HEK293 (cell line): Measurements from ENCODE around the gene C2CD3.

Experiments
- ZNF138 ChIP-seq: fragments of 450-650 bp; formaldehyde crosslinking; IDR thresholded peaks from 2 replicates; pipeline ENCODE4 v1.5.1; 2016; ENCODE audit warnings: missing biosample characterization, missing genetic modification characterization, borderline replicate concordance
- ZNF211 ChIP-seq: fragments of 450-650 bp; formaldehyde crosslinking; IDR thresholded peaks from 2 replicates; pipeline ENCODE4 v1.5.1; 2016; ENCODE audit warnings: low read depth, missing biosample characterization, missing genetic modification characterization
- TF ChIP-seq, protein P1 (sequence below): fragments of 450-650 bp; formaldehyde crosslinking; IDR thresholded peaks from 2 replicates; pipeline ENCODE4 v1.5.1; 2016; ENCODE audit warnings: missing biosample characterization, missing genetic modification characterization
- TF ChIP-seq, protein P2 (sequence below): fragments of 450-650 bp; formaldehyde crosslinking; IDR thresholded peaks from 2 replicates; pipeline ENCODE4 v1.5.1; 2016; ENCODE audit warnings: missing biosample characterization, missing genetic modification characterization
- TF ChIP-seq, protein P3 (sequence below): sonication (generic); formaldehyde crosslinking; IDR thresholded peaks from 2 replicates; pipeline ENCODE4 v1.8.1; 2022; ENCODE audit warnings: mild to moderate bottlenecking, moderate library complexity, missing genetic modification reagents

DNA sequence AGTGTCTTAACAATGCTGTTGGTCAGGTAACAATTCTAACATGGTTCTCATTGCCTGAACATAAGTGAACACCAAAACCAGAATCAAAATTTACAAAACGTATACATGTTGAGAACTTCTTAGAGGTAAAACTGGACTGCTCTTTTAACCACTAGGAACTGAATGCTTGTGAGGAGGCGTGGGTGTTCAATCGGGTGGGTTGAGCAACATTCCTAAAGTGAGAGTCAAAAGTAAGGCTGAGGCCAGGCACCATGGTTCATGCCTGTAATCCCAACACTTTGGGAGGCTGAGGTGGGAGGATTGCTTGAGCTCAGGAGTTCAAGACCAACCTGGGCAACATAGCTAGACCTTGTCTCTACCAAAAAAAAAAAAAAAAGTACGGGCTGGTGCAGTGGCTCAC lies 11.8 kb upstream of the C2CD3 start:
- TF ChIP-seq, protein P1, sequence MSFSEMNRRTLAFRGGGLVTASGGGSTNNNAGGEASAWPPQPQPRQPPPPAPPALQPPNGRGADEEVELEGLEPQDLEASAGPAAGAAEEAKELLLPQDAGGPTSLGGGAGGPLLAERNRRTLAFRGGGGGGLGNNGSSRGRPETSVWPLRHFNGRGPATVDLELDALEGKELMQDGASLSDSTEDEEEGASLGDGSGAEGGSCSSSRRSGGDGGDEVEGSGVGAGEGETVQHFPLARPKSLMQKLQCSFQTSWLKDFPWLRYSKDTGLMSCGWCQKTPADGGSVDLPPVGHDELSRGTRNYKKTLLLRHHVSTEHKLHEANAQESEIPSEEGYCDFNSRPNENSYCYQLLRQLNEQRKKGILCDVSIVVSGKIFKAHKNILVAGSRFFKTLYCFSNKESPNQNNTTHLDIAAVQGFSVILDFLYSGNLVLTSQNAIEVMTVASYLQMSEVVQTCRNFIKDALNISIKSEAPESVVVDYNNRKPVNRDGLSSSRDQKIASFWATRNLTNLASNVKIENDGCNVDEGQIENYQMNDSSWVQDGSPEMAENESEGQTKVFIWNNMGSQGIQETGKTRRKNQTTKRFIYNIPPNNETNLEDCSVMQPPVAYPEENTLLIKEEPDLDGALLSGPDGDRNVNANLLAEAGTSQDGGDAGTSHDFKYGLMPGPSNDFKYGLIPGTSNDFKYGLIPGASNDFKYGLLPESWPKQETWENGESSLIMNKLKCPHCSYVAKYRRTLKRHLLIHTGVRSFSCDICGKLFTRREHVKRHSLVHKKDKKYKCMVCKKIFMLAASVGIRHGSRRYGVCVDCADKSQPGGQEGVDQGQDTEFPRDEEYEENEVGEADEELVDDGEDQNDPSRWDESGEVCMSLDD (tag by site-specific recombination): no peak
- TF ChIP-seq, protein P2, sequence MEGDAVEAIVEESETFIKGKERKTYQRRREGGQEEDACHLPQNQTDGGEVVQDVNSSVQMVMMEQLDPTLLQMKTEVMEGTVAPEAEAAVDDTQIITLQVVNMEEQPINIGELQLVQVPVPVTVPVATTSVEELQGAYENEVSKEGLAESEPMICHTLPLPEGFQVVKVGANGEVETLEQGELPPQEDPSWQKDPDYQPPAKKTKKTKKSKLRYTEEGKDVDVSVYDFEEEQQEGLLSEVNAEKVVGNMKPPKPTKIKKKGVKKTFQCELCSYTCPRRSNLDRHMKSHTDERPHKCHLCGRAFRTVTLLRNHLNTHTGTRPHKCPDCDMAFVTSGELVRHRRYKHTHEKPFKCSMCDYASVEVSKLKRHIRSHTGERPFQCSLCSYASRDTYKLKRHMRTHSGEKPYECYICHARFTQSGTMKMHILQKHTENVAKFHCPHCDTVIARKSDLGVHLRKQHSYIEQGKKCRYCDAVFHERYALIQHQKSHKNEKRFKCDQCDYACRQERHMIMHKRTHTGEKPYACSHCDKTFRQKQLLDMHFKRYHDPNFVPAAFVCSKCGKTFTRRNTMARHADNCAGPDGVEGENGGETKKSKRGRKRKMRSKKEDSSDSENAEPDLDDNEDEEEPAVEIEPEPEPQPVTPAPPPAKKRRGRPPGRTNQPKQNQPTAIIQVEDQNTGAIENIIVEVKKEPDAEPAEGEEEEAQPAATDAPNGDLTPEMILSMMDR: no peak
- TF ChIP-seq ZNF138 (tag by site-specific recombination): no peak
- TF ChIP-seq, protein P3, sequence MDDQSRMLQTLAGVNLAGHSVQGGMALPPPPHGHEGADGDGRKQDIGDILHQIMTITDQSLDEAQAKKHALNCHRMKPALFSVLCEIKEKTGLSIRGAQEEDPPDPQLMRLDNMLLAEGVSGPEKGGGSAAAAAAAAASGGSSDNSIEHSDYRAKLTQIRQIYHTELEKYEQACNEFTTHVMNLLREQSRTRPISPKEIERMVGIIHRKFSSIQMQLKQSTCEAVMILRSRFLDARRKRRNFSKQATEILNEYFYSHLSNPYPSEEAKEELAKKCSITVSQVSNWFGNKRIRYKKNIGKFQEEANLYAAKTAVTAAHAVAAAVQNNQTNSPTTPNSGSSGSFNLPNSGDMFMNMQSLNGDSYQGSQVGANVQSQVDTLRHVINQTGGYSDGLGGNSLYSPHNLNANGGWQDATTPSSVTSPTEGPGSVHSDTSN: no peak
- TF ChIP-seq ZNF211: no peak
